ENCODE measurements around the gene KCNN3.

DNA sequence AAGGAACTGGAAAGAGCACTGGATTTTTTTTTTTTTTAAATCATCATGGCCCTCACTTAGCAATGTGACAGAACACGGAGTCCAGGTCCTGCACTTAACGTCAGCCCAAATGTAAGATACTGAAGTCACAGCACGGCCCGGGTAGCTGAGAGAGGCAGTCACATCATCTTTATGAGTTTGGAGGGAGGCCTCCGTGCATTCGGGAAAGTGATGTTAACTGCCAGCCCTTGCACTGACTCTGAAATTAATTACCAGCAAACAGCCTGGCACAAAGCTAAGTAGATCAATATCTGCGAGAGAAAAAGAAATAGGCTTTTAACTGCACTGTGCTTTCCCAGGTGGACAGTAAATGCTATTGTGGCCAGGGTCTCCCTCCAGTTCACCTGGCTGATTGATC, 152.6 kb downstream of the KCNN3 start:
- TF ChIP-seq PPARA (CRISPR knock-in tag; IDR thresholded peaks at IDR 0.05; ENCODE audit: borderline replicate concordance) (no peak), ZFP30 (CRISPR knock-in tag; IDR thresholded peaks at IDR 0.05) (no peak)
- TF ChIP-seq, protein P1, sequence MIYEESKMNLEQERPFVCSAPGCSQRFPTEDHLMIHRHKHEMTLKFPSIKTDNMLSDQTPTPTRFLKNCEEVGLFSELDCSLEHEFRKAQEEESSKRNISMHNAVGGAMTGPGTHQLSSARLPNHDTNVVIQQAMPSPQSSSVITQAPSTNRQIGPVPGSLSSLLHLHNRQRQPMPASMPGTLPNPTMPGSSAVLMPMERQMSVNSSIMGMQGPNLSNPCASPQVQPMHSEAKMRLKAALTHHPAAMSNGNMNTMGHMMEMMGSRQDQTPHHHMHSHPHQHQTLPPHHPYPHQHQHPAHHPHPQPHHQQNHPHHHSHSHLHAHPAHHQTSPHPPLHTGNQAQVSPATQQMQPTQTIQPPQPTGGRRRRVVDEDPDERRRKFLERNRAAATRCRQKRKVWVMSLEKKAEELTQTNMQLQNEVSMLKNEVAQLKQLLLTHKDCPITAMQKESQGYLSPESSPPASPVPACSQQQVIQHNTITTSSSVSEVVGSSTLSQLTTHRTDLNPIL (CRISPR knock-in tag; IDR thresholded peaks at IDR 0.05; ENCODE audit: low read depth), result no peak
- TF ChIP-seq, protein P2, sequence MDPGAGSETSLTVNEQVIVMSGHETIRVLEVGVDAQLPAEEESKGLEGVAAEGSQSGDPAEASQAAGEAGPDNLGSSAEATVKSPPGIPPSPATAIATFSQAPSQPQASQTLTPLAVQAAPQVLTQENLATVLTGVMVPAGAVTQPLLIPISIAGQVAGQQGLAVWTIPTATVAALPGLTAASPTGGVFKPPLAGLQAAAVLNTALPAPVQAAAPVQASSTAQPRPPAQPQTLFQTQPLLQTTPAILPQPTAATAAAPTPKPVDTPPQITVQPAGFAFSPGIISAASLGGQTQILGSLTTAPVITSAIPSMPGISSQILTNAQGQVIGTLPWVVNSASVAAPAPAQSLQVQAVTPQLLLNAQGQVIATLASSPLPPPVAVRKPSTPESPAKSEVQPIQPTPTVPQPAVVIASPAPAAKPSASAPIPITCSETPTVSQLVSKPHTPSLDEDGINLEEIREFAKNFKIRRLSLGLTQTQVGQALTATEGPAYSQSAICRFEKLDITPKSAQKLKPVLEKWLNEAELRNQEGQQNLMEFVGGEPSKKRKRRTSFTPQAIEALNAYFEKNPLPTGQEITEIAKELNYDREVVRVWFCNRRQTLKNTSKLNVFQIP (CRISPR knock-in tag; IDR thresholded peaks at IDR 0.05; ENCODE audit: borderline replicate concordance, low read depth), result no peak

All from SK-N-SH treated with all-trans-retinoic acid at 6 μM for 48 hours (cell line).